ENCODE results near the gene PRKAG2. TPM values are rescaled to one million over a fixed set of nuclear protein-coding genes. Genes with fewer than 3 reads are reported as not detected.

PRKAG2 gene
- total and polyA plus RNA-seq, 4 donors: 17.5 to 33.3 (median 23.9) TPM

DNA sequence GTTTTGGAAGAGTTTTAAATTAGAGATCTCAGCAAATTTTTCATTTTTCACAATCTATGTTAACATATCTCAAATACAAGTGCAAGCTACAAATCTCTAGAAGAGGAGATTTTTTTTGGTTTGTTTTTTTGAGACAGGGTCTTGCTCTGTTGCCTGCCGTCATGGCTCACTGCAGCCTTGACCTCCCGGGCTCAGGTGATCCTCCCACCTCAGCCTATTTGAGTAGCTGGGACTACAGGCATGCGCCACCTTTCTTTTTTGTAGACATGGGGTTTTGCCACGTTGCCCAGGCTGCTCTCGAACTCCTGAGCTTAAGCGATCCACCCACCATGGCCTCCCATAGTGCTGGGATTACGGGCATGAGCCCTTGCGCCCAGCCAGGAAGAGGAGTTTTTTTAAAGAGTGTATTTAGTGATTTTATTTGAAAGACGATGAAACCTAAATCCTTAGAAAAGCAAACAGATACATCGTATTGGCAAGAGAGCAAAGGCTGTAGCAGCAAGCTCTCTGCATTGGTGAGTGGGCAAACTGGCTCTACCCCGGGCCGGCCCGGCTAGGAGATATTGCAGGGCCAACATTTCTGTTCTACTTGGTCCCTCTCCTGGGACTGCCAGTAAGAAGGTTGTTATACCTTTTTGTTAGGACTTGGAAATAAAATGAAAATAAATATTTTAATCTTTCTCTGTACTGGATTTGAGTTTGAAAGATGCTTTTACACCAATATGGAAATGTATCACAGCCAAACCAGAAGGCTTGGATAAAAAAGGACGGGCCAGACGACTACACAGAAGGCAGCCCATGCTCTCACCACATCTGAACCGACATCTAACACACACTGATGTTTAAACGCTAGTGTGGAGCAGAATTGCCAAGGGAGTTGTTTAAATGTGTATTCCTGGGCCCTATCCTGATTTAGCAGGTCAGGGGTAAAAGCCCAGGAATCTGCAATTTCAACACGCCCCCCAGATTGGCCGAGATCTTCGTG, 307.7 kb downstream of the PRKAG2 start:
- H3K36me3 ChIP-seq (ENCODE audit: control insufficient read depth in 4 of 4, insufficient read depth in 4 of 4, low read length in 4 of 4): peaks cover 0 to 12% (median 3%) of the 10 kb centered on the region in 4 donors
- peaks cover 0 to 8% (median 0%) of the 10 kb centered on the region in 5 donors for H3K4me1 ChIP-seq (ENCODE audit: control insufficient read depth in 5 of 5, insufficient read depth in 5 of 5, low read length in 5 of 5)
- TF ChIP-seq, protein P1, sequence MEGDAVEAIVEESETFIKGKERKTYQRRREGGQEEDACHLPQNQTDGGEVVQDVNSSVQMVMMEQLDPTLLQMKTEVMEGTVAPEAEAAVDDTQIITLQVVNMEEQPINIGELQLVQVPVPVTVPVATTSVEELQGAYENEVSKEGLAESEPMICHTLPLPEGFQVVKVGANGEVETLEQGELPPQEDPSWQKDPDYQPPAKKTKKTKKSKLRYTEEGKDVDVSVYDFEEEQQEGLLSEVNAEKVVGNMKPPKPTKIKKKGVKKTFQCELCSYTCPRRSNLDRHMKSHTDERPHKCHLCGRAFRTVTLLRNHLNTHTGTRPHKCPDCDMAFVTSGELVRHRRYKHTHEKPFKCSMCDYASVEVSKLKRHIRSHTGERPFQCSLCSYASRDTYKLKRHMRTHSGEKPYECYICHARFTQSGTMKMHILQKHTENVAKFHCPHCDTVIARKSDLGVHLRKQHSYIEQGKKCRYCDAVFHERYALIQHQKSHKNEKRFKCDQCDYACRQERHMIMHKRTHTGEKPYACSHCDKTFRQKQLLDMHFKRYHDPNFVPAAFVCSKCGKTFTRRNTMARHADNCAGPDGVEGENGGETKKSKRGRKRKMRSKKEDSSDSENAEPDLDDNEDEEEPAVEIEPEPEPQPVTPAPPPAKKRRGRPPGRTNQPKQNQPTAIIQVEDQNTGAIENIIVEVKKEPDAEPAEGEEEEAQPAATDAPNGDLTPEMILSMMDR (IDR thresholded peaks at IDR 0.05; ENCODE audit: control extremely low read depth, extremely low read depth): no peak
- no peaks in the 10 kb centered on the region for H3K27me3 ChIP-seq (ENCODE audit: control insufficient read depth in 3 of 3, insufficient read depth in 3 of 3, low read length in 2 of 3)
- no peak overlapping the region for H3K27ac ChIP-seq (ENCODE audit: low read depth in 1 of 2, low read length in 1 of 2)
- H3K9me3 ChIP-seq (ENCODE audit: control insufficient read depth in 4 of 4, insufficient read depth in 3 of 4, low read length in 3 of 4): no peaks in the 10 kb centered on the region
- ATAC-seq (ENCODE audit: insufficient read depth, low FRiP score) (no peak), DNase-seq (no peak)
- H3K9ac ChIP-seq (ENCODE audit: insufficient read depth in 1 of 2, low read length in 2 of 2): no peak overlapping the region
- no peak overlapping the region for H3K4me3 ChIP-seq
- 95 to 97% methylated on average over 20 of the region's 20 CpGs for WGBS, 2 donors

DNA sequence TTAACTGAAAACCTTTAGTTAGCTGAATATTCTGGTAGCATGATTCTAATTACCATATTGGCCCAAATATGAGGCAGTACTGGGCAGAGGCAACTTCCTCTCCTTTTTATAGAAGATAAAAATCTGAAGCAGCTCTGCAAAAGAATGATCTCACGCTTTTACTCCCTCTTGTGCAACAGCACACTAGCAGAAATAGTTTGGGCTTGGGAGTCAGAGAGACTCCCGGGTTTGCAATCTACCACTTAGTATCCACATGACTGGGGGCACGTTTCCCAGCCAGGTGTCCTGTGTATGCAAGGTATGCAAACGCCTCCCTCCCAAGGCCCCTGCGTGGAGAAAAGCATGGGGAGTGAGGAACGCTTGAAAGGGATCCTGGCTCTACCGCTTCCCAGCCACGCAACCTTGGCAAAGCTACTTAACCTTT, 310.0 kb downstream of the PRKAG2 start:
- Histone ChIP-seq H3K36me3 (ENCODE audit: control insufficient read depth in 4 of 4, insufficient read depth in 4 of 4, low read length in 4 of 4) (peaks cover 0 to 15% (median 4%) of the 10 kb centered on the region in 4 donors), H3K9me3 (ENCODE audit: control insufficient read depth in 4 of 4, insufficient read depth in 3 of 4, low read length in 3 of 4) (no peaks in the 10 kb centered on the region), H3K27ac (ENCODE audit: low read depth in 1 of 2, low read length in 1 of 2) (peak overlapping the region in 1 of 2 donors; percentile 64), H3K4me3 (no peak overlapping the region), H3K9ac (ENCODE audit: insufficient read depth in 1 of 2, low read length in 2 of 2) (no peak overlapping the region), H3K4me1 (ENCODE audit: control insufficient read depth in 5 of 5, insufficient read depth in 5 of 5, low read length in 5 of 5) (peaks cover 0 to 8% (median 0%) of the 10 kb centered on the region in 5 donors), H3K27me3 (ENCODE audit: control insufficient read depth in 3 of 3, insufficient read depth in 3 of 3, low read length in 2 of 3) (no peaks in the 10 kb centered on the region)
- TF ChIP-seq, protein P1 (IDR thresholded peaks at IDR 0.05; ENCODE audit: control extremely low read depth, extremely low read depth): no peak
- 64 to 67% methylated on average over 8 of the region's 8 CpGs for WGBS, 2 donors
- ATAC-seq (ENCODE audit: insufficient read depth, low FRiP score) (no peak), DNase-seq (peak; percentile 30 to 70 (median 55))

DNA sequence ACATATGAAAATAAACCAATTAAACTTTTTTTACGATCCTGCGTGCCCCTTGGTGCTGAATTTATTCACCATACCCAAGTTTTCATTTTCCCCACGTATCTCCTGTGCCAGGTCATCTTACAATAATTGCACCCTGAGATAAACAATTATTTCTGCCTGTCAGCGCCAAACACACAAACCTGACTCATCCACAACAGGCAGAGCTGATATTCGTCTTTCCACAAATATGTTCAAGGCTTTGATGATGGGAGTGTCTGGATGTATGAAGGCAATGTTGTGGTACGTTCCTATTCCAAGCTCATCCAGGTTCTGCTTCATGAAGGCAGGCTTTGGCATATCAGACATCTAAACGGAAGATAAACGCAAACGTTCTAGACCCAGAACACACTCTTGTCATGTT, 311.4 kb downstream of the PRKAG2 start:
- WGBS, 2 donors: 93 to 95% methylated on average over 9 of the region's 9 CpGs
- TF ChIP-seq, protein P1 (IDR thresholded peaks at IDR 0.05; ENCODE audit: control extremely low read depth, extremely low read depth): no peak
- no peaks in the 10 kb centered on the region for H3K9me3 ChIP-seq (ENCODE audit: control insufficient read depth in 4 of 4, insufficient read depth in 3 of 4, low read length in 3 of 4)
- DNase-seq: no peak
- no peak overlapping the region for H3K4me3 ChIP-seq
- H3K4me1 ChIP-seq (ENCODE audit: control insufficient read depth in 5 of 5, insufficient read depth in 5 of 5, low read length in 5 of 5): peaks cover 0 to 8% (median 0%) of the 10 kb centered on the region in 5 donors
- H3K9ac ChIP-seq (ENCODE audit: insufficient read depth in 1 of 2, low read length in 2 of 2): no peak overlapping the region
- peaks cover 0 to 19% (median 5%) of the 10 kb centered on the region in 4 donors for H3K36me3 ChIP-seq (ENCODE audit: control insufficient read depth in 4 of 4, insufficient read depth in 4 of 4, low read length in 4 of 4)
- H3K27ac ChIP-seq (ENCODE audit: low read depth in 1 of 2, low read length in 1 of 2): no peak overlapping the region
- no peaks in the 10 kb centered on the region for H3K27me3 ChIP-seq (ENCODE audit: control insufficient read depth in 3 of 3, insufficient read depth in 3 of 3, low read length in 2 of 3)
- no peak for ATAC-seq (ENCODE audit: insufficient read depth, low FRiP score)
